Mesenchymal stem cell (in vitro differentiated cells and primary cell): ENCODE data around the gene YWHAE.
"Not testable (repeated sequence)": the region's sequence is repeated elsewhere in the genome, so short reads cannot be mapped to it uniquely, and the experiment has no call there.

Source experiments
- DNase-seq: peaks from one replicate; pipeline ENCODE4 v3.0.0-alpha.2; 2013
- H2AFZ ChIP-seq: one replicate; pipeline ENCODE4 v1.6.1; 2013; ENCODE audit warnings: low read depth, mild to moderate bottlenecking, control low read depth, inconsistent platforms, low read length, moderate library complexity
- H2AK5ac ChIP-seq: 2 replicates; pipeline ENCODE4 v1.6.1; 2013; ENCODE audit warnings: low read length, moderate library complexity, mild to moderate bottlenecking, inconsistent platforms; ENCODE audit not compliant: severe bottlenecking
- H2BK120ac ChIP-seq: one replicate; pipeline ENCODE4 v1.6.1; 2013; ENCODE audit warnings: low read depth, mild to moderate bottlenecking, inconsistent platforms, low read length, moderate library complexity
- H2BK12ac ChIP-seq, 2 experiments: one replicate each; pipeline ENCODE4 v1.6.1; 2013; ENCODE audit warnings: inconsistent platforms in 2 of 2, low read length in 2 of 2, mild to moderate bottlenecking in 2 of 2, moderate library complexity in 2 of 2, control low read depth in 1 of 2
- H2BK15ac ChIP-seq: one replicate; pipeline ENCODE4 v1.6.1; 2013; ENCODE audit warnings: mild to moderate bottlenecking, low read depth, inconsistent platforms; ENCODE audit not compliant: poor library complexity, severe bottlenecking
- H2BK5ac ChIP-seq: 2 replicates; pipeline ENCODE4 v1.6.1; 2013; ENCODE audit warnings: low read depth, mild to moderate bottlenecking, low read length, control low read depth, inconsistent platforms; ENCODE audit not compliant: poor library complexity, severe bottlenecking
- H3K14ac ChIP-seq, 2 experiments: one replicate each; pipeline ENCODE4 v1.6.1; 2013; ENCODE audit warnings: inconsistent platforms in 2 of 2, low read length in 2 of 2, control low read depth in 1 of 2, mild to moderate bottlenecking in 1 of 2, moderate library complexity in 1 of 2
- H3K18ac ChIP-seq, 2 experiments: one replicate each; pipeline ENCODE4 v1.6.1; 2013; ENCODE audit warnings: inconsistent platforms in 2 of 2, low read length in 2 of 2, control low read depth in 1 of 2, low read depth in 1 of 2, mild to moderate bottlenecking in 1 of 2
- H3K23ac ChIP-seq, 2 experiments: one replicate each; pipeline ENCODE4 v1.6.1; 2013; ENCODE audit warnings: inconsistent platforms in 2 of 2, low read length in 2 of 2, mild to moderate bottlenecking in 2 of 2, moderate library complexity in 2 of 2, control low read depth in 1 of 2
- H3K27ac ChIP-seq: 2 replicates; pipeline ENCODE4 v1.5.1; 2013; ENCODE audit warnings: mild to moderate bottlenecking, moderate library complexity, low read length, control low read depth, inconsistent platforms; ENCODE audit not compliant: poor library complexity, severe bottlenecking
- H3K27me3 ChIP-seq, 2 experiments: 2 replicates each; pipeline versions ENCODE4 v1.6.1 to v1.7.0; 2013; ENCODE audit warnings: low read length in 2 of 2, mild to moderate bottlenecking in 2 of 2, moderate library complexity in 2 of 2, control low read depth in 1 of 2, inconsistent platforms in 1 of 2; ENCODE audit not compliant: control insufficient read depth in 1 of 2, insufficient read depth in 1 of 2
- H3K36me3 ChIP-seq, 2 experiments: 2 replicates each; pipeline versions ENCODE4 v1.6.1 to v1.7.0; 2013; ENCODE audit warnings: low read length in 2 of 2, control low read depth in 1 of 2, inconsistent platforms in 1 of 2, low read depth in 1 of 2, mild to moderate bottlenecking in 1 of 2; ENCODE audit not compliant: insufficient read depth in 2 of 2, control insufficient read depth in 1 of 2
- H3K4ac ChIP-seq, 2 experiments: one replicate each; pipeline ENCODE4 v1.6.1; 2013; ENCODE audit warnings: inconsistent platforms in 2 of 2, low read length in 2 of 2, mild to moderate bottlenecking in 2 of 2, moderate library complexity in 2 of 2, control low read depth in 1 of 2, low read depth in 1 of 2
- H3K4me1 ChIP-seq: 2 replicates; pipeline ENCODE4 v1.6.1; 2013; ENCODE audit warnings: low read depth, low read length, control low read depth; ENCODE audit not compliant: control insufficient read depth, insufficient read depth
- H3K4me2 ChIP-seq: 2 replicates; pipeline ENCODE4 v1.6.1; 2013; ENCODE audit warnings: low read length, mild to moderate bottlenecking, inconsistent platforms; ENCODE audit not compliant: poor library complexity, severe bottlenecking
- H3K4me3 ChIP-seq, 2 experiments: 2 replicates each; pipeline versions ENCODE4 v1.5.1 to v1.7.0; 2013; ENCODE audit warnings: low read length in 2 of 2, mild to moderate bottlenecking in 2 of 2, control low read depth in 1 of 2, low read depth in 1 of 2; ENCODE audit not compliant: insufficient read depth in 1 of 2
- H3K79me1 ChIP-seq: replicated peaks from 2 replicates; pipeline ENCODE4 v1.6.1; 2013; ENCODE audit warnings: mild to moderate bottlenecking, control low read depth, low read length, inconsistent platforms; ENCODE audit not compliant: poor library complexity, severe bottlenecking
- H3K9ac ChIP-seq: 2 replicates; pipeline ENCODE4 v1.7.0; 2013; ENCODE audit warnings: mild to moderate bottlenecking, low read length, moderate library complexity
- H3K9me3 ChIP-seq: 2 replicates; pipeline ENCODE4 v1.7.0; 2013; ENCODE audit warnings: mild to moderate bottlenecking, low read length; ENCODE audit not compliant: control insufficient read depth
- H4K8ac ChIP-seq: one replicate; pipeline ENCODE4 v1.6.1; 2013; ENCODE audit warnings: inconsistent platforms, mild to moderate bottlenecking, low read length, moderate library complexity
- H4K91ac ChIP-seq: one replicate; pipeline ENCODE4 v1.6.1; 2013; ENCODE audit warnings: mild to moderate bottlenecking, low read length, inconsistent platforms
- WGBS: methylation state at CpG from one replicate; pipeline ENCODE4 v1.1.7; 2013; ENCODE audit warnings: mixed read lengths; 5-methylcytosine and 5-hydroxymethylcytosine counted together

The YWHAE gene

GRCh38 chr17:1420163-1420562, 20.1 kb upstream of the YWHAE start:
- Histone ChIP-seq H2BK5ac (no peak overlapping the region), H3K23ac (no peak overlapping the region), H3K36me3 (peaks cover 38 to 52% of the 10 kb centered on the region in 2 experiments), H2AFZ (no peak overlapping the region), H4K8ac (no peak overlapping the region), H3K79me1 (peaks cover 7% of the 10 kb centered on the region), H3K27ac (no peak overlapping the region), H2BK120ac (no peak overlapping the region), H2BK12ac (no peak overlapping the region), H3K4me1 (peaks cover 14% of the 10 kb centered on the region), H3K4ac (no peak overlapping the region), H3K9ac (no peak overlapping the region), H3K27me3 (no peaks in the 10 kb centered on the region), H3K4me2 (no peak overlapping the region), H3K18ac (no peak overlapping the region), H3K4me3 (no peak overlapping the region), H3K14ac (no peak overlapping the region), H2BK15ac (no peak overlapping the region), H4K91ac (no peak overlapping the region), H3K9me3 (no peaks in the 10 kb centered on the region), H2AK5ac (no peak overlapping the region)
- WGBS, result 94% methylated on average over 7 of the region's 11 CpGs
- DNase-seq, result no peak

DNA sequence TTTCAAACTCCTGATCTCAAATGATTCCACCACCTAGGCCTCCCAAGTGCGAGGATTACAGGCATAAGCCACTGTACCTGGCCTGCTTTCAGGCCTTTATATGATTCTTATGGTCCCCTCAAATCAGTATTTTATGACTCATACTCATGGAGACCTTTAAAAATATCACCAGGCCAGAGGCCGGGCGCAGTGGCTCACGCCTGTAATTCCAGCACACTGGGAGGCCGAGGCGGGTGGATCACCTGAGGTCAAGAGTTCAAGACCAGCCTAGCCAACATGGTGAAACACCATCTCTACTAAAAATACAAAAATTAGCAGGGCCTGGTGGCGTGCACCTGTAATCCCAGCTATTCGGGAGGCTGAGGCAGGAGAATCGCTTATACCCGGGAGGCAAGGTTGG, 18.5 kb upstream of the YWHAE start:
- H4K91ac ChIP-seq, H2BK12ac ChIP-seq, H2AFZ ChIP-seq, H2AK5ac ChIP-seq, H3K18ac ChIP-seq, H3K79me1 ChIP-seq, H3K23ac ChIP-seq, H3K4ac ChIP-seq, DNase-seq, H3K27me3 ChIP-seq, H2BK5ac ChIP-seq, H3K4me2 ChIP-seq, H4K8ac ChIP-seq, H3K27ac ChIP-seq, H2BK120ac ChIP-seq, H3K4me1 ChIP-seq, H3K9me3 ChIP-seq, H3K4me3 ChIP-seq, H3K9ac ChIP-seq, H3K14ac ChIP-seq, H2BK15ac ChIP-seq: not testable (repeated sequence)
- 98% methylated on average over 10 of the region's 10 CpGs for WGBS
- peaks cover 30 to 44% of the 10 kb centered on the region in 2 experiments for H3K36me3 ChIP-seq

GRCh38 chr17:1416414-1416813, 16.4 kb upstream of the YWHAE start:
- Histone ChIP-seq H3K18ac (no peak overlapping the region), H2BK5ac (no peak overlapping the region), H3K4me3 (no peak overlapping the region), H4K8ac (no peak overlapping the region), H3K4me1 (peaks cover 2% of the 10 kb centered on the region), H2BK120ac (no peak overlapping the region), H3K4ac (no peak overlapping the region), H3K23ac (no peak overlapping the region), H3K9ac (no peak overlapping the region), H3K9me3 (no peaks in the 10 kb centered on the region), H3K4me2 (no peak overlapping the region), H3K14ac (no peak overlapping the region), H2BK12ac (no peak overlapping the region), H4K91ac (no peak overlapping the region), H3K27me3 (no peaks in the 10 kb centered on the region), H3K36me3 (peaks cover 28 to 30% of the 10 kb centered on the region in 2 experiments), H2BK15ac (no peak overlapping the region), H2AFZ (no peak overlapping the region), H3K27ac (no peak overlapping the region), H2AK5ac (no peak overlapping the region), H3K79me1 (peaks cover 3% of the 10 kb centered on the region)
- DNase-seq, result no peak
- WGBS, result 100% methylated on average over 3 of the region's 5 CpGs

- H3K9me3 ChIP-seq, result no peaks in the 10 kb centered on the region
- no peak overlapping the region for H2BK15ac ChIP-seq
- 88% methylated on average over 10 of the region's 10 CpGs for WGBS
- DNase-seq, result no peak
- H3K79me1 ChIP-seq, result peaks cover 2% of the 10 kb centered on the region
- H3K4me2 ChIP-seq, result no peak overlapping the region
- no peak overlapping the region for H2BK12ac ChIP-seq
- no peak overlapping the region for H2AFZ ChIP-seq
- no peak overlapping the region for H2BK5ac ChIP-seq
- H3K27me3 ChIP-seq, result no peaks in the 10 kb centered on the region
- no peak overlapping the region for H3K23ac ChIP-seq
- no peak overlapping the region for H3K4ac ChIP-seq
- H3K4me3 ChIP-seq, result no peak overlapping the region
- H4K8ac ChIP-seq, result no peak overlapping the region
- no peak overlapping the region for H3K9ac ChIP-seq
- H4K91ac ChIP-seq, result no peak overlapping the region
- H2AK5ac ChIP-seq, result no peak overlapping the region
- no peak overlapping the region for H3K18ac ChIP-seq
- H3K4me1 ChIP-seq, result peaks cover 2% of the 10 kb centered on the region
- no peak overlapping the region for H3K14ac ChIP-seq
- peaks cover 12 to 19% of the 10 kb centered on the region in 2 experiments for H3K36me3 ChIP-seq
- no peak overlapping the region for H3K27ac ChIP-seq
- no peak overlapping the region for H2BK120ac ChIP-seq
Measured at GRCh38 chr17:1414634-1415033, 14.6 kb upstream of the YWHAE start.
